PC-3 (cell line): ENCODE measurements around the gene ZNF292. TPM values are rescaled to one million over a fixed set of nuclear protein-coding genes. Genes with fewer than 3 reads are reported as not detected.
"Not testable (repeated sequence)": the region's sequence is repeated elsewhere in the genome, so short reads cannot be mapped to it uniquely, and the experiment has no call there.

Experiments
- ATAC-seq: fragments of 200-7000 bp; cut with Tn5 transposase; 2 replicates; pipeline ENCODE4 v1.9.1; 2020; ENCODE audit warnings: mild to moderate bottlenecking, moderate library complexity
- BruUV-seq: library from RNA; stranded (reverse); fragments of 400-500 nt; replicated peaks from 2 replicates; lab custom pipeline; 2021; lab: Mats Ljungman, UMichigan
- CTCF ChIA-PET: fragments of 300-600 bp; sonication (Branson Sonifier 250); formaldehyde crosslinking; loops from one replicate; lab custom pipeline; 2022; ENCODE audit warnings: antibody characterized with exemption; lab: Charles Lee
- POLR2A ChIA-PET: fragments of 300-600 bp; sonication (Branson Sonifier 250); formaldehyde crosslinking; loops from one replicate; lab custom pipeline; 2022; ENCODE audit warnings: antibody characterized with exemption; ENCODE audit not compliant: unreplicated experiment; lab: Charles Lee
- DNase-seq: peaks from one replicate; pipeline ENCODE4 v3.0.0-alpha.2; 2015
- H2AFZ ChIP-seq: fragments of 300-600 bp; sonication (generic); 2 replicates; pipeline ENCODE4 v1.6.0; 2016; ENCODE audit warnings: antibody characterized with exemption, low read length
- H3F3A ChIP-seq: fragments of 300-600 bp; sonication (generic); one replicate; pipeline ENCODE4 v1.6.0; 2017; ENCODE audit warnings: antibody characterized with exemption, low read length, control low read depth, mild to moderate bottlenecking; ENCODE audit not compliant: unreplicated experiment
- H3K27ac ChIP-seq: fragments of 300-600 bp; sonication (generic); 2 replicates; pipeline ENCODE4 v1.5.1; 2016; ENCODE audit warnings: mild to moderate bottlenecking, low read length
- H3K27me3 ChIP-seq: fragments of 300-600 bp; sonication (generic); 2 replicates; pipeline ENCODE4 v1.6.1; 2016; ENCODE audit warnings: low read length, mixed read lengths
- H3K36me3 ChIP-seq: fragments of 300-600 bp; sonication (generic); 2 replicates; pipeline ENCODE4 v1.6.1; 2016; ENCODE audit warnings: low read depth, mixed run types, low read length, mixed read lengths
- H3K4me1 ChIP-seq: fragments of 300-600 bp; sonication (generic); 2 replicates; pipeline ENCODE4 v1.5.1; 2016; ENCODE audit warnings: low read length; ENCODE audit not compliant: insufficient read depth
- H3K4me2 ChIP-seq: fragments of 300-600 bp; sonication (generic); 2 replicates; pipeline ENCODE4 v1.6.0; 2016; ENCODE audit warnings: low read length
- H3K4me3 ChIP-seq: fragments of 300-600 bp; sonication (generic); 2 replicates; pipeline ENCODE4 v1.5.1; 2016; ENCODE audit warnings: mild to moderate bottlenecking, low read length, mixed read lengths
- H3K79me2 ChIP-seq: fragments of 300-600 bp; sonication (generic); 2 replicates; pipeline ENCODE4 v1.6.1; 2017; ENCODE audit warnings: low read length, mixed read lengths
- H3K9ac ChIP-seq: fragments of 300-600 bp; sonication (generic); 2 replicates; pipeline ENCODE4 v1.6.0; 2016; ENCODE audit warnings: mild to moderate bottlenecking, low read length
- H3K9me2 ChIP-seq: fragments of 300-600 bp; sonication (generic); replicated peaks from 2 replicates; pipeline ENCODE4 v1.6.1; 2016; ENCODE audit warnings: mixed run types, low read length, mixed read lengths
- H3K9me3 ChIP-seq: fragments of 300-600 bp; sonication (generic); 2 replicates; pipeline ENCODE4 v1.6.1; 2016; ENCODE audit warnings: low read length, mixed read lengths
- H4K20me1 ChIP-seq: fragments of 300-600 bp; sonication (generic); 2 replicates; pipeline ENCODE4 v1.6.1; 2016; ENCODE audit warnings: low read length, mixed read lengths
- CTCF ChIP-seq: fragments of 300-600 bp; sonication (generic); conservative IDR thresholded peaks from 2 replicates; pipeline ENCODE4 v1.5.1; 2017; ENCODE audit warnings: antibody characterized with exemption, low read depth, mild to moderate bottlenecking, low read length
- EZH2 ChIP-seq: fragments of 300-600 bp; sonication (generic); IDR thresholded peaks from one replicate; pipeline ENCODE4 v1.6.1; 2017; ENCODE audit warnings: antibody characterized with exemption, mild to moderate bottlenecking, low read length; ENCODE audit not compliant: unreplicated experiment
- EZH2phosphoT487 ChIP-seq: fragments of 300-600 bp; sonication (generic); IDR thresholded peaks from 2 replicates; pipeline ENCODE4 v1.6.1; 2018; ENCODE audit warnings: mild to moderate bottlenecking, antibody characterized with exemption, low read length, borderline replicate concordance
- intact Hi-C: fragments of 100-400 bp; cut with micrococcal nuclease; formaldehyde crosslinking; loops from 2 replicates; pipeline ENCODE4 v1.9.0; 2023
- total RNA-seq: library from RNA; depleted of rRNA; stranded (reverse); fragments of >200 nt; gene quantifications from 2 replicates; pipeline ENCODE4 v1.2.3, GENCODE V29; 2014

The ZNF292 gene
- total RNA-seq, 1 experiment from 2014 or later, result 8.9 TPM

GRCh38 chr6:87225937-87226336 lies 70.6 kb downstream of the ZNF292 start:
- DNase-seq (no peak), ATAC-seq (no peak)
- H3K4me3 ChIP-seq, result no peak overlapping the region
- ChIA-PET POLR2A (no interaction called here), CTCF (no interaction called here)
- H3K9me3 ChIP-seq, result no peaks in the 10 kb centered on the region
- no peak overlapping the region for H3K9ac ChIP-seq
- no peaks in the 10 kb centered on the region for H3F3A ChIP-seq
- intact Hi-C loops, result no loop called here
- H2AFZ ChIP-seq, result no peak overlapping the region
- H3K4me2 ChIP-seq, result no peak overlapping the region
- H3K9me2 ChIP-seq, result no peaks in the 10 kb centered on the region
- no peaks in the 10 kb centered on the region for H3K4me1 ChIP-seq
- no peaks in the 10 kb centered on the region for H4K20me1 ChIP-seq
- no TSS peak for BruUV-seq
- H3K27me3 ChIP-seq, result no peaks in the 10 kb centered on the region
- no peaks in the 10 kb centered on the region for H3K79me2 ChIP-seq
- TF ChIP-seq EZH2phosphoT487 (no peak), EZH2 (no peak), CTCF (no peak)
- H3K27ac ChIP-seq, result no peak overlapping the region
- peaks cover 17% of the 10 kb centered on the region; the same call in 1 of the 2 replicates for H3K36me3 ChIP-seq

- no TSS peak for BruUV-seq
- Histone ChIP-seq H3K4me2 (no peak overlapping the region), H3K4me1 (no peaks in the 10 kb centered on the region), H3K79me2 (no peaks in the 10 kb centered on the region), H3K9me2 (no peaks in the 10 kb centered on the region), H3K36me3 (no peaks in the 10 kb centered on the region; the same call in 1 of the 2 replicates), H2AFZ (no peak overlapping the region), H3K27me3 (no peaks in the 10 kb centered on the region), H4K20me1 (no peaks in the 10 kb centered on the region), H3K4me3 (no peak overlapping the region), H3K27ac (no peak overlapping the region), H3K9me3 (no peaks in the 10 kb centered on the region), H3K9ac (no peak overlapping the region), H3F3A (no peaks in the 10 kb centered on the region)
- no peak for TF ChIP-seq CTCF
- TF ChIP-seq EZH2phosphoT487, result no peak
- no peak for TF ChIP-seq EZH2
- intact Hi-C loops, result loop anchor here (10.0 kb wide), 1 partner anchor 166 kb away; no protein-coding TSS in a partner anchor
- ATAC-seq (no peak), DNase-seq (no peak)
- ChIA-PET POLR2A (no interaction called here), CTCF (no interaction called here)
These were observed 75.4 kb downstream of the ZNF292 start for GRCh38 chr6:87230801-87231200.

DNA sequence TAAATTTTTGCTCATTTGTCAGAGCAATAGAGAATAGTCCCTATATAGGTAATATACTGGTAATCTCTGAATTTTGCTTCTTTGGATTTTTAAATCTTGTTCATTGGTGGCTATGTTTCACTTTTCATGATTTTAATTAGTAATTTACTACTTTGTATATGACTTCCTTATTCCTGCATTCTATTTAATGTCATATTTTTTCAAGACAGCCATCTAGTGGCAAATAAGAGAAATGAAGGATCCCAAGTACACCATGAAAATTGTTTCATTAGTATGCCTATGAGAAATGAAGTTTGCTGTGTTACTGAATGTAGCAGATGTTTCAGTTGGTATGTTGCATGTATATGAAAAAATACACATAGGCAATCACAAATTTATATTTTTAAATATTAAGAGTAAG lies 82.4 kb downstream of the ZNF292 start:
- Histone ChIP-seq H3K79me2 (no peaks in the 10 kb centered on the region), H3K4me3 (no peak overlapping the region), H4K20me1 (no peaks in the 10 kb centered on the region), H3F3A (no peaks in the 10 kb centered on the region), H3K9me2 (no peaks in the 10 kb centered on the region), H2AFZ (no peak overlapping the region), H3K4me2 (no peak overlapping the region), H3K9ac (no peak overlapping the region), H3K36me3 (no peaks in the 10 kb centered on the region; the same call in 1 of the 2 replicates), H3K4me1 (no peaks in the 10 kb centered on the region), H3K27ac (no peak overlapping the region), H3K9me3 (no peaks in the 10 kb centered on the region), H3K27me3 (no peaks in the 10 kb centered on the region)
- ATAC-seq, result peak; percentile 22; the same call in 1 of the 2 replicates
- POLR2A ChIA-PET, result no interaction called here
- no TSS peak for BruUV-seq
- intact Hi-C loops, result loop anchor here (1.0 to 10.0 kb wide), 2 partner anchors 99 to 173 kb away; no protein-coding TSS in a partner anchor
- CTCF ChIA-PET, result no interaction called here
- DNase-seq, result peak; percentile 29
- TF ChIP-seq CTCF (peak; percentile 62), EZH2 (no peak), EZH2phosphoT487 (no peak)

- H3K4me2 ChIP-seq, H3F3A ChIP-seq, POLR2A ChIA-PET, H3K79me2 ChIP-seq, H3K9ac ChIP-seq, H2AFZ ChIP-seq, H3K4me1 ChIP-seq, H3K27ac ChIP-seq, H3K9me3 ChIP-seq, ATAC-seq, H3K4me3 ChIP-seq, CTCF ChIA-PET, DNase-seq, H3K27me3 ChIP-seq, H4K20me1 ChIP-seq, H3K9me2 ChIP-seq, H3K36me3 ChIP-seq, BruUV-seq: not testable (repeated sequence)
- intact Hi-C loops, result loop anchor here (10.0 kb wide), 1 partner anchor 174 kb away; no protein-coding TSS in a partner anchor
These were observed 83.8 kb downstream of the ZNF292 start for GRCh38 chr6:87239098-87239635.
